ENCODE data around the gene LDHAL6A. TPM values are rescaled to one million over a fixed set of nuclear protein-coding genes. Genes with fewer than 3 reads are reported as not detected.

Gene LDHAL6A
- total and polyA plus RNA-seq, 11 donors: not detected

GRCh38 chr11:18522388-18522787, 66.7 kb downstream of the LDHAL6A start:
- TF ChIP-seq CTCF (IDR thresholded peaks at IDR 0.05) (no peak), POLR2A (IDR thresholded peaks at IDR 0.05) (no peak)
- Histone ChIP-seq H3K9me3 (no peaks in the 10 kb centered on the region), H3K4me3 (no peak overlapping the region), H3K27me3 (no peaks in the 10 kb centered on the region), H3K4me1 (peaks cover 0 to 29% (median 11%) of the 10 kb centered on the region in 12 donors), H3K27ac (no peak overlapping the region), H3K36me3 (peaks cover 0 to 39% (median 18%) of the 10 kb centered on the region in 9 donors)
- 64 to 75% (median 71%) methylated on average over 4 of the region's 4 CpGs for WGBS, 4 donors
- ATAC-seq (no peak), DNase-seq (no peak)
- intact Hi-C loops (cut with DNase I): loop anchor here in 4 of 10 donors (10.0 kb wide), 2 partner anchors 128 to 198 kb away; partner anchors contain the start of genes LDHA (in 3 of the 4), GTF2H1 (in 2 of the 4) and HPS5 (in 2 of the 4)

GRCh38 chr11:18523084-18523483, 67.4 kb downstream of the LDHAL6A start:
- WGBS, 4 donors: 91 to 92% (median 91%) methylated on average over 3 of the region's 3 CpGs
- intact Hi-C loops (cut with DNase I): loop anchor here in 4 of 10 donors (10.0 kb wide), 2 partner anchors 128 to 198 kb away; partner anchors contain the start of genes LDHA (in 3 of the 4), GTF2H1 (in 2 of the 4) and HPS5 (in 2 of the 4)
- TF ChIP-seq POLR2A (IDR thresholded peaks at IDR 0.05) (no peak), CTCF (IDR thresholded peaks at IDR 0.05) (no peak)
- no peak for ATAC-seq
- no peak for DNase-seq
- Histone ChIP-seq H3K27me3 (no peaks in the 10 kb centered on the region), H3K27ac (no peak overlapping the region), H3K4me1 (peaks cover 0 to 36% (median 16%) of the 10 kb centered on the region in 12 donors), H3K36me3 (peaks cover 0 to 32% (median 11%) of the 10 kb centered on the region in 9 donors), H3K9me3 (no peaks in the 10 kb centered on the region), H3K4me3 (no peak overlapping the region)

GRCh38 chr11:18524248-18524647, 68.6 kb downstream of the LDHAL6A start:
- no peak for TF ChIP-seq CTCF (IDR thresholded peaks at IDR 0.05)
- TF ChIP-seq POLR2A (IDR thresholded peaks at IDR 0.05): no peak
- H3K9me3 ChIP-seq: no peaks in the 10 kb centered on the region
- DNase-seq (no peak), ATAC-seq (no peak)
- intact Hi-C loops (cut with DNase I): loop anchor here in 4 of 10 donors (10.0 kb wide), 2 partner anchors 129 to 199 kb away; partner anchors contain the start of genes LDHA (in 3 of the 4), GTF2H1 (in 2 of the 4) and HPS5 (in 2 of the 4)
- 82 to 96% (median 88%) methylated on average over 1 of the region's 1 CpG for WGBS, 4 donors
- no peak overlapping the region for H3K4me3 ChIP-seq
- peaks cover 0 to 21% (median 6%) of the 10 kb centered on the region in 9 donors for H3K36me3 ChIP-seq
- H3K4me1 ChIP-seq: peaks cover 0 to 36% (median 16%) of the 10 kb centered on the region in 12 donors
- H3K27ac ChIP-seq: no peak overlapping the region
- H3K27me3 ChIP-seq: no peaks in the 10 kb centered on the region

GRCh38 chr11:18526130-18526520, 70.5 kb downstream of the LDHAL6A start:
- ATAC-seq (no peak), DNase-seq (no peak)
- 0 to 1% (median 1%) methylated on average over 8 of the region's 8 CpGs for WGBS, 4 donors
- peak overlapping the region; percentile 83 to 98 (median 94) for H3K27ac ChIP-seq
- peak overlapping the region; percentile 48 to 96 (median 90) for H3K4me3 ChIP-seq
- H3K27me3 ChIP-seq: no peaks in the 10 kb centered on the region
- H3K4me1 ChIP-seq: peaks cover 0 to 39% (median 16%) of the 10 kb centered on the region in 12 donors
- H3K9me3 ChIP-seq: no peaks in the 10 kb centered on the region
- intact Hi-C loops (cut with DNase I): loop anchor here in 7 of 10 donors (1.0 to 10.0 kb wide), 8 partner anchors 63 to 204 kb away; partner anchors contain the start of genes GTF2H1 (in 5 of the 7), HPS5 (in 5 of the 7), LDHA (in 4 of the 7) and SPTY2D1 (in 1 of the 7)
- H3K36me3 ChIP-seq: peaks cover 0 to 28% (median 11%) of the 10 kb centered on the region in 9 donors
- TF ChIP-seq POLR2A (IDR thresholded peaks at IDR 0.05): no peak
- TF ChIP-seq CTCF (IDR thresholded peaks at IDR 0.05): no peak

Measured in heart left ventricle (tissue), 16 donors.